ENCODE measurements around the gene TNC.

- no peak for TF ChIP-seq CTCF (conservative IDR thresholded peaks at IDR 0.05 in 1 of 2, IDR thresholded peaks at IDR 0.05 in 1 of 2; ENCODE audit: extremely low read depth in 1 of 2, insufficient read depth in 1 of 2, low read depth in 1 of 2, low read length in 2 of 2)
- TF ChIP-seq EZH2 (IDR thresholded peaks at IDR 0.05; ENCODE audit: borderline replicate concordance, low read length) = no peak
Measured at GRCh38 chr9:115135821-115136778, 18.1 kb upstream of the TNC start.

Measured in mammary epithelial cell (primary cell).